IPS-NIHi7 (cell line): ENCODE results near the gene TSPEAR.
"Not testable (repeated sequence)": the region's sequence is repeated elsewhere in the genome, so short reads cannot be mapped to it uniquely, and the experiment has no call there.

Experiments used
- DNase-seq: peaks from one replicate; pipeline ENCODE4 v3.0.0; 2012; ENCODE audit warnings: mixed read lengths; ENCODE audit errors: extremely low spot score

TSPEAR gene

DNA sequence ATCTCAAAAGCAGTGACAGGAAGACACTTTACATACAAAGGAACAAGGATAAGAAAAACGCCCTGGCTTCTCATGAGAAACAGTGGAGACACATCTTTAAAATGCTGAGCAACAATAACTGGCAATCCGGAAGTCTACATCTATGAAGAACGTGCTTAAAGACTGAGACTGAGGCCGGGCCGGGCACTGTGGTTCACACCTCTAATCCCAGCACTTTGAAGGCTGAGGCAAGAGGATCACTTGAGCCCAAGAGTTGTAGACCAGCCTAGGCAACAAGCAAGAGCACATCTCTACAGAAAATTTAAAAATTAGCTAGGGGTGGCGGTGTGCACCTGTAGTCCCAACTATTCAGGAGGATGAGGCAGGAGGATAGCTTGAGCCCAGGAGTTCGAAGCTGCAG lies 27.3 kb downstream of the TSPEAR start:
- no peak for DNase-seq

DNA sequence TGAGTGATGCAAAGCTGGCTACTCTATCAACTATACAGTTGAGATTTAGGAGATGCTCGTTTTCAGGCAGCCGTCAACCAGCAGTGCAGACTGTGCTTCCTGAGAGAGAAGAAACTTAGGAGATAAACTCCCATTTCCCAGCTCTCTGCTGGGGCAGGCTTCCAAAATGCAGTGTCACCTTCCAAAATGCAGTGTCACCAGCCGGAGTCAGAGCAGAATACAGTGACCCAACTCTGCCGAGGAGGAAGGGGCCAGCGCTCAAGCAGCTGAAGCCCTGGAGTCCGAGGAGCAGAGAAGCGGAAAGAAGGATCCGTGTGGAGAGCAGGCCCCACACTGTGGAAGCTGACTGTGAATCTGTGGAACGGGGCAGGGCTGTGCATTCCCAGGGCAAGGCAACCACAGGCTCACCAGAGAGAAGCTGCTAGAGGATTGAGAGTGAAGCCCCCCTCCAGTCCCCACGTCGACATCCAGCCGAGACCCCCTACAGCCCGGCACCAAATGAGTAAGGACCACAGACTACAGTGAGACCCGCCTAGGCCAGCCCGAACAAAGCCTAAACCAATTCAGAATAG lies 28.7 kb downstream of the TSPEAR start:
- DNase-seq: no peak

DNA sequence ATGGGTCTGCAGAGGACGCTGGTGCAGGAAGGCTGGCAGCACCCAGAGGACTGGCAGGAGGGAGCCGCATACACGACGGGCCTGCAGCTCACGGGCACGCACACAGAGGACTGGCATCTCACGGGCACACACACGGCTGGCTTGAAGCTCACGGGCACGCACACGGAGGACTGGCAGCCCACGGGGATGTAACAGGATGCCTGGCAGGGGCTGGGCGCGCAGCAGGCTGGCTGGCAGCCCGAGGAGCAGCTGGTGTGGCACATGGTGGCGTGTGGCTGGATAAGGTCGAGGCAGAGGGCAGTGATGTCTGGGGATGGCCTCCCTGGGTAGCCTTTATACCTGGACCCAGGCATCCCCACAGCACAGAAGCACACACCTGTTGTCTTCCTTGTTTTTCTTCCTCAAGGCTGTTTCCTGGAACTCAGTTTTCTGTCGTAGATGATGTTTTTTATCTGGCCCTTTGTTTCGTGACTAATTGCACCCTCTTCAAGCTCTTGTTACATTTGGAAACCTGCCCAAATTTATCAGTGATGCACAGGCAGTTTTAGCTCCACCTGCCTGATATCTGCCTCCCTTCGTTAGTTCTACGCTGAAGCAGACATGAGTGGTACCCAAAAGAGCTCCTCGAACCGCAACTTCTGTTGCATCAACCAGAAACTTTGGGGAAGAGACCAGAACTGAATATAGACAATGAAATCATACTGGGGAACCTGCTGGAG lies 29.4 kb downstream of the TSPEAR start, which contains the start of gene KRTAP12-1:
TSS of gene KRTAP12-1 (minus strand) at position 303 of the 719 bp plus-strand sequence. CDS start at position 263, 40 bp downstream.
- no peak for DNase-seq

DNA sequence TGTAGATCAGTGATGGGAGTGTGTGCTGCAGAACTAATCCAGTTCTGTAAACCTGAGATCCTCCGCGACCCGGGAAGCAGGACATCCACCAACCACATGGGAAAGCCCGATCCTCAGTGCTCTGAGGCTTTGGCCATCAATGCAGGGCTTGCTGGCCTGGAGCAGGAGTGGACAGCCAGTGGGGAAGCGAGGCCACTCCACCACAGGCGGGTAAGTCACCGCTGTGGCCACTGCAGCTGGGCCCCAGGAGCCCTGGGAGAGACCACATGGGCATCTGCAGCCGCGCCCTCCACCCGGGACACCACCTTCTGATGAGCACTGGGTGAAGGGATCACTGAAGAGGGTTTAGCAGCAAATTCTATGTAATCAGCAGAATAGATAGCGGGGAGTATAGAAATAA lies 30.2 kb downstream of the TSPEAR start:
- no peak for DNase-seq

GRCh38 chr21:44677881-44678280 lies 33.5 kb downstream of the TSPEAR start:
- no peak for DNase-seq

DNA sequence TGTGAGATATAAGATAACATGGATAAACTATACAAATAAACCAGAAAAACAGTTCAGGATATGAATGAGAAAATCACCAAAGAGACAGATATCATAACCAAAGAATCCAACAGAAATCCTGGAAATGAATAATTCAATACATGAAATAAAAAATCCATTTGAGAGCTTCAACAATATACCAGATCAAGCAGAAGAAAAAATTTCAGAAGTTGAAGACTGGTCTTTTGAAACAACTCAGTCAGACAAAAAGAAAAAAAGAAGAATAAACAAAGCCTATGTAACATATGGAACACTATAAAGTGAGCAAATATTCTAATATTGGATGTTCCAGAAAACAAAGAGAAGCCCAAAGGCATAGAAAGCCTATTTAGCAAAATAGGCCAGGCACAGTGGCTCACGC lies 39.5 kb downstream of the TSPEAR start:
- no peak for DNase-seq

- no peak for DNase-seq
These were observed 40.5 kb downstream of the TSPEAR start for GRCh38 chr21:44670642-44671432.

- DNase-seq: no peak
These were observed 43.8 kb downstream of the TSPEAR start for GRCh38 chr21:44667612-44668011.

- no peak for DNase-seq
These were observed 44.7 kb downstream of the TSPEAR start, which contains the start of gene KRTAP12-2 for GRCh38 chr21:44666401-44667320. Gene KRTAP12-2 (minus strand): TSS chr21:44666927. CDS start chr21:44666886, 41 bp downstream.

GRCh38 chr21:44664691-44665090 lies 46.7 kb downstream of the TSPEAR start:
- DNase-seq: no peak

GRCh38 chr21:44661567-44661966 lies 49.8 kb downstream of the TSPEAR start:
- not testable (repeated sequence) for DNase-seq

DNA sequence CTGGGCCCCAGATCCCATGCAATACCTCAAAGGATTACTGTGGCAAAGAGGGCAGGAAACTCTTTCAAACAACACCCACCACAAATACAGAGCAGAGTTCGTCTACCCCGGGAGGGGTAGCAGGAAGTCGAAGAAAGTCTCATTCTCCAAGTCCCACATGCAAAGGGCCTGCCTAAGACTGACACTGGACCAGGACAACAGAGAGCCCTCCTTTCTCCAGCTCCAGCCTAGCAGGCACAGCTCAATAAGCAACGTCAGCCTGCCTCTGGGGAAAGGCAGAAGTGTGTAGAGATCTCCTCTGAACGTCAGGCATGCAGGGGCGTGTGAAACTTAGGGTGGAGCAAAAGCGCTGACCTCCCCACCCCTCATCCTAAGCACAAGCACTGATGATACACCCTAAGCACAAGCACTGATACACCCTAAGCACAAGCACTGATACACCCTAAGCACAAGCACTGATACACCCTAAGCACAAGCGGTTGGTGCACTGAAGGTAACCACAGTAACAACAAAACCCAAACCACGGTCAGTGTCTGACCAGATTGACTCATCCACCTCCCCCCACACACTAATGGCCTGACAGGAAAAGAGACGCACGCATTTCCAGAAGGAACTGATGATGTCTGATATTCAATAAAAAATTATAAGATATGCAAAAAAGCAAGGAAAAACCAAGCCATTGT lies 52.3 kb downstream of the TSPEAR start:
- DNase-seq: no peak

GRCh38 chr21:44658541-44658910 lies 52.8 kb downstream of the TSPEAR start:
- DNase-seq: no peak

GRCh38 chr21:44657635-44658540 lies 53.5 kb downstream of the TSPEAR start, which contains the start of gene KRTAP12-3:
Gene KRTAP12-3 (plus strand): TSS chr21:44657932. CDS start chr21:44657980, 48 bp downstream.
- DNase-seq: no peak

GRCh38 chr21:44656868-44657267 lies 54.5 kb downstream of the TSPEAR start:
- DNase-seq: no peak

DNA sequence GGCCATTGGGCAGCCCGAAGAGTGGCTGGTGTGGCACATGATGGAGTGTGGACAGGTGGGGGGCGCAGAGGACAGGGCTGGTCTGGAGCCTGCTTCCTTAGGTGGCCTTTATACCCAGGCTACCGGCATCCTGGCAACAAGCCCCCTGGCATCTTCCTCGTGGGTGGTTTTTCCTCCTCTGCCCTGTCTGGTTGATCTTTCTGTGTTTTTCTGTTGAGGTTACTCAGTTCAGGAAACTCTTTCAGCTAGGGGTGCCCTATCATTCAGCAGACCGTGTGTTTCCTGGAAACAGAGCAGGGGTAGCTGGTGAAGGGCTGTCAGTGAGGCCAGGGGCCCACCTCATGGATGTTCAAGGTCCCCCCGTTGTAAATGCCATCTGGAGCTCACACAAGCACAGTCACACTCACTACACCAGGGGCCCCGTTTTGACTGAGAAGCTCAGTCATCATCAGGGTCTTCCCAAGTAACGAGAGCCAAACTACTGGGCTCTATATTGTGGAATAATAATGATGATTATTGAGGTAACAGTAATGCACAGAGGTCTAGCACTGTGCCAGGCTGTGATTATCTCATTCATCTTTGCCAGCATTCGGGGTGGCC lies 56.7 kb downstream of the TSPEAR start, which contains the start of gene KRTAP12-4:
TSS of gene KRTAP12-4 (minus strand) at position 84 of the 600 bp plus-strand sequence. CDS start at position 39, 45 bp downstream.
- DNase-seq: no peak

- DNase-seq: no peak
These were observed 57.5 kb downstream of the TSPEAR start for GRCh38 chr21:44653656-44654575.

DNA sequence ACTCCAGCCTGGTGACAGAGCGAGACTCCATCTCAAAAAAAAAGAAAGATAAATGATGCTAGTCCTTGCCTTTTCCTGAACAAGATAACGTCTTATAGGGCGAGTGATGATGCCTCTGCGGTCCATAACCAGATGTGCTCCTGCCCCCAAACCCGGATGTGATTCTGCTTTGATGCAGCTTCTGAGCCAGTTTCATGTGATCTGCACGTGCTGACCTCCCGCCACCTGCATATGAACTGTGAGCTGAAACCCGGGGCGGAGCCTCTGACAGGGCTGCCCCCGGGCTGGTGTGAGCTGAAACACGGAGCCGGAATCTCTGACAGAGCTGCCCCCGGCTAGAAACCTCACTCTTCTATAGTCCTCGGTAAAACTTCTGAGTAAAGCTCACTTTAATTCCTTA lies 58.2 kb downstream of the TSPEAR start:
- DNase-seq: no peak
